ENCODE results near the gene MYBPHL. TPM values are rescaled to one million over a fixed set of nuclear protein-coding genes. Genes with fewer than 3 reads are reported as not detected.

Gene MYBPHL
- total RNA-seq, 2 experiments from 2014 or later, result not detected

DNA sequence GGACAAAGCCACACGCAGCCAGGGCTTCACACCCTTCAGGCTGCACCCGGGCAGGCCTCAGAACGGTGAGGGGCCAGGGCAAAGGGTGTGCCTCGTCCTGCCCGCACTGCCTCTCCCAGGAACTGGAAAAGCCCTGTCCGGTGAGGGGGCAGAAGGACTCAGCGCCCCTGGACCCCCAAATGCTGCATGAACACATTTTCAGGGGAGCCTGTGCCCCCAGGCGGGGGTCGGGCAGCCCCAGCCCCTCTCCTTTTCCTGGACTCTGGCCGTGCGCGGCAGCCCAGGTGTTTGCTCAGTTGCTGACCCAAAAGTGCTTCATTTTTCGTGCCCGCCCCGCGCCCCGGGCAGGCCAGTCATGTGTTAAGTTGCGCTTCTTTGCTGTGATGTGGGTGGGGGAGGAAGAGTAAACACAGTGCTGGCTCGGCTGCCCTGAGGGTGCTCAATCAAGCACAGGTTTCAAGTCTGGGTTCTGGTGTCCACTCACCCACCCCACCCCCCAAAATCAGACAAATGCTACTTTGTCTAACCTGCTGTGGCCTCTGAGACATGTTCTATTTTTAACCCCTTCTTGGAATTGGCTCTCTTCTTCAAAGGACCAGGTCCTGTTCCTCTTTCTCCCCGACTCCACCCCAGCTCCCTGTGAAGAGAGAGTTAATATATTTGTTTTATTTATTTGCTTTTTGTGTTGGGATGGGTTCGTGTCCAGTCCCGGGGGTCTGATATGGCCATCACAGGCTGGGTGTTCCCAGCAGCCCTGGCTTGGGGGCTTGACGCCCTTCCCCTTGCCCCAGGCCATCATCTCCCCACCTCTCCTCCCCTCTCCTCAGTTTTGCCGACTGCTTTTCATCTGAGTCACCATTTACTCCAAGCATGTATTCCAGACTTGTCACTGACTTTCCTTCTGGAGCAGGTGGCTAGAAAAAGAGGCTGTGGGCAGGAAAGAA lies 32.0 kb downstream of the MYBPHL start:
- H3K36me3 Mint-ChIP-seq, result no peaks in the 10 kb centered on the region
- DNase-seq, result no peak
- intact Hi-C loops (cut with micrococcal nuclease), result loop anchor here (10.0 kb wide), 1 partner anchor 70 kb away; no protein-coding TSS in a partner anchor

DNA sequence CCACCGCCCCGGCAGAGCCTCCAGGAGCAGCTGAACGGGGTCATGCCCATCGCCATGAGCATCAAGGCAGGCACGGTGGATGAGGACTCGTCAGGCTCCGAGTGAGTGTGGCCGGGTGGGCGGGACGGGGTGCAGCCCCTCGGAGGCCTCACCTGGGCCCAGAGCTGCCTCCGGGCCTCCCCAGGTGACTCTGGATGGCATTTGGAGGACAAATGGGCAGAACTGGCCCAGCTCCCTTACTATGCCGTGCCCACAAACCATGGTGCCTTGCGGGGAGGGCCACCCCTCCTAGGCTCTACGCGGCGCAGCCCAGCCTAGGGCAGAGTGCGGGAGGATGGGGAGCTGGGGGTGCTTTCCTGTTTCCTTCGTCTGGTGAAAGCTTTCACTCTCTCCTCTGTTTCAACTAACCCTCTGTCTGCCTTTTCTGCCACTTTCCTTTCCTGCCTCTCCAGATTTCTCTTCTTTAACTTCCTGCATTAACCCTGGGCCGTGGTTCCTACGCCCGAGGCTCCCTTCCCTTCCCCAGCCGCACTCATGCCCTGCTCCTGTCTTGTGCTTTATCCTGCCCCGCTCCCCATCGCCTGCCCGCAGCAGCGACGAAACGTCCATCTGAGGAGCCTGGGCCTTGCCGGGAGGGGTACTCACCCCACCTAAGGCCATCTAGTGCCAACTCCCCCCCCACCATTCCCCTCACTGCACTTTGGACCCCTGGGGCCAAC lies 33.1 kb downstream of the MYBPHL start:
- Mint-ChIP-seq H3K36me3 (no peaks in the 10 kb centered on the region), H3K4me1 (ENCODE audit: low read depth) (peaks cover 4% of the 10 kb centered on the region), H3K9me3 (no peaks in the 10 kb centered on the region), H3K27me3 (no peaks in the 10 kb centered on the region), H3K27ac (no peak overlapping the region), H3K4me3 (no peak overlapping the region)
- DNase-seq, result no peak
- ChIA-PET POLR2A (no interaction called here), CTCF (interaction anchor here (0.8 kb wide), 1 partner anchor 259 kb away, joined by 4 read pairs; no protein-coding TSS in a partner anchor)
- intact Hi-C loops (cut with micrococcal nuclease), result loop anchor here (10.0 kb wide), 1 partner anchor 69 kb away; no protein-coding TSS in a partner anchor

More for the DNA sequence above, 32.0 kb downstream of the MYBPHL start:
- H3K4me1 Mint-ChIP-seq (ENCODE audit: low read depth), result peaks cover 4% of the 10 kb centered on the region
- H3K4me3 Mint-ChIP-seq, result no peak overlapping the region
- CTCF ChIA-PET, result interaction anchor here (5.4 kb wide), 1 partner anchor 125 kb away, joined by 205 read pairs; the partner anchor contains the start of gene SORT1
- no peaks in the 10 kb centered on the region for H3K27me3 Mint-ChIP-seq
- no peaks in the 10 kb centered on the region for H3K9me3 Mint-ChIP-seq
- POLR2A ChIA-PET, result no interaction called here
- no peak overlapping the region for H3K27ac Mint-ChIP-seq

DNA sequence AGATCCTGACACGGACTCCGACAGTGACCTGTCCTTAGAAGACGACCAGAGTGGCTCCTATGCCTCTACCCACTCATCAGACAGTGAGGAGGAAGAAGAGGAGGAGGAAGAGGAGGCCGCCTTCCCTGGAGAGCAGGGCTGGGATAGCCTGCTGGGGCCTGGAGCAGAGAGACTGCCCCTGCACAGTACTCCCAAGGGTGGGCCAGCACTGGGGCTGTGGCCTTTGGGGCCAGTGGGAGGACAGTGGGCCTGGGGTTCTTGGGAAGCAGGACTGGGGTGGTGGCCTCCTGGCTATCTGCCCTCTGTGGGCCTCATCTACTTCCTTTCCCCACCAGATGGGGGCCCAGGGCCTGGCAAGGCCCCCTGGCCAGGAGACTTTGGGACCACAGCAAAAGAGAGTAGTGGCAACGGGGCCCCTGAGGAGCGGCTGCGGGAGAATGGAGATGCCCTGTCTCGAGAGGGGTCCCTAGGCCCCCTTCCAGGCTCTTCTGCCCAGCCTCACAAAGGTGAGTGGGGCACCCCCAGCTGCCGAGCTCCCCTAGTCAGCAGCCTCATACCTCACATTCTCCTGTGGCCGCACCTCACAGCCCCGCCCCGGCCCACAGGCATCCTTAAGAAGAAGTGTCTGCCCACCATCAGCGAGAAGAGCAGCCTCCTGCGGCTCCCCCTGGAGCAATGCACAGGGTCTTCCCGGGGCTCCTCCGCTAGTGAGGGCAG lies 33.8 kb downstream of the MYBPHL start:
- Mint-ChIP-seq H3K36me3 (no peaks in the 10 kb centered on the region), H3K27me3 (no peaks in the 10 kb centered on the region), H3K27ac (no peak overlapping the region), H3K4me1 (ENCODE audit: low read depth) (peaks cover 4% of the 10 kb centered on the region), H3K9me3 (no peaks in the 10 kb centered on the region), H3K4me3 (no peak overlapping the region)
- CTCF ChIA-PET, result interaction anchor here (0.8 kb wide), 1 partner anchor 259 kb away, joined by 4 read pairs; no protein-coding TSS in a partner anchor
- no peak for DNase-seq
- intact Hi-C loops (cut with micrococcal nuclease), result loop anchor here (10.0 kb wide), 1 partner anchor 68 kb away; no protein-coding TSS in a partner anchor
- POLR2A ChIA-PET, result no interaction called here

DNA sequence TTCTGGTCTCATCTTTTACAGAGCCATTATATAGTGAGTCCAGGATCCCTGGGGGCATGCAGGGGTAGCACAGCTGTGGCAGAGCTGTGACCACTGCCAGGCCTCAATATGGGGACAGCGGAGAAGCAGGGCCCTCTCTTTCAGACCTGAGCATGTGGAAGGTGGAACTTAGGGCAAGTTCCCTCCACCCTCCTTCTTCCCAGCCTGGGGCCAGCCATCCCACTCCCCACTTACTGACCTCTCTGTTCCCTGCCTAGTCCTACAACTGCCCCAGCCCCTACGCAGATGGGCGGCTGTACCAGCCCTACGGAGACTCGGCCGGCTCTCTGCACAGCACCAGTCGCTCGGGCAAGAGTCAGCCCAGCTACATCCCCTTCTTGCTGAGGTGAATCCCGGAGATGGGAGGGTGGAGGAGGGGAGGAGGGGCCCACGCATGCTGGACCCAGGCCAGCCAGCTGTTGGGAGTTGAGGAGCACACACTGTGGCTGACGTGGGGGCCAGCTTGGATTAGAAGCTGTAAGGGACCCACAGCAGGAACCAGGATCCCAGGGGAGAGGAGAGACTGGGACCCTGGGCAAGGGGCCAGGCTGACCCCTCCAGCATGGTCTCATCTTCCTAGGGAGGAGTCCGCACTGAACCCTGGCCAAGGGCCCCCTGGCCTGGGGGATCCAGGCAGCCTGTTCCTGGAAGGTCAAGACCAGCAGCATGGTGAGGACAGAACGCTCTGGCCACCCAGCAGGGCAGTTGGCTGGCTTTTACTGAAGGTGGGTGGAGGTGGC lies 34.6 kb downstream of the MYBPHL start:
- ChIA-PET CTCF (interaction anchor here (0.6 kb wide), 1 partner anchor 40 kb away, joined by 3 read pairs; no protein-coding TSS in a partner anchor), POLR2A (no interaction called here)
- Mint-ChIP-seq H3K4me3 (no peak overlapping the region), H3K36me3 (no peaks in the 10 kb centered on the region), H3K4me1 (ENCODE audit: low read depth) (peaks cover 2% of the 10 kb centered on the region), H3K27me3 (no peaks in the 10 kb centered on the region), H3K9me3 (no peaks in the 10 kb centered on the region), H3K27ac (no peak overlapping the region)
- DNase-seq, result no peak
- intact Hi-C loops (cut with micrococcal nuclease), result loop anchor here (10.0 kb wide), 1 partner anchor 67 kb away; no protein-coding TSS in a partner anchor

DNA sequence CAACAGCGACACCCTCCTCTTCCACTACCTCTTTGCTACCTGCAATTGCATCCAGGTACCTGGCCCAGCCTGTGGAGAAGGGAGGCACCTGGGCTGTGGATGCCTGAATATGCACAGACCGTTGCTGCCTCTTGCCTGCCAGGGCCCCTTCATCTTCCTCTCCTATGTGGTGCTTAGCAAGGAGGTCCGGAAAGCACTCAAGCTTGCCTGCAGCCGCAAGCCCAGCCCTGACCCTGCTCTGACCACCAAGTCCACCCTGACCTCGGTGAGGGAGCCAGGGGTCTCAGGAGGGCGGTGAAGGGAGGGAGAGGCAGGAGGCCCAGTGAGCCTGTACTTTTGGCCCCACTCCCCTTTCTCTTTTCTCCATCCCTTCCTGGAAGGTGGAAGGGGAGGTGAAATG lies 35.4 kb downstream of the MYBPHL start:
- no peaks in the 10 kb centered on the region for H3K36me3 Mint-ChIP-seq
- intact Hi-C loops (cut with micrococcal nuclease), result loop anchor here (10.0 kb wide), 1 partner anchor 67 kb away; no protein-coding TSS in a partner anchor
- no peaks in the 10 kb centered on the region for H3K27me3 Mint-ChIP-seq
- H3K4me3 Mint-ChIP-seq, result no peak overlapping the region
- no peak for DNase-seq
- ChIA-PET CTCF (no interaction called here), POLR2A (no interaction called here)
- H3K4me1 Mint-ChIP-seq (ENCODE audit: low read depth), result no peaks in the 10 kb centered on the region
- H3K27ac Mint-ChIP-seq, result no peak overlapping the region
- H3K9me3 Mint-ChIP-seq, result no peaks in the 10 kb centered on the region

DNA sequence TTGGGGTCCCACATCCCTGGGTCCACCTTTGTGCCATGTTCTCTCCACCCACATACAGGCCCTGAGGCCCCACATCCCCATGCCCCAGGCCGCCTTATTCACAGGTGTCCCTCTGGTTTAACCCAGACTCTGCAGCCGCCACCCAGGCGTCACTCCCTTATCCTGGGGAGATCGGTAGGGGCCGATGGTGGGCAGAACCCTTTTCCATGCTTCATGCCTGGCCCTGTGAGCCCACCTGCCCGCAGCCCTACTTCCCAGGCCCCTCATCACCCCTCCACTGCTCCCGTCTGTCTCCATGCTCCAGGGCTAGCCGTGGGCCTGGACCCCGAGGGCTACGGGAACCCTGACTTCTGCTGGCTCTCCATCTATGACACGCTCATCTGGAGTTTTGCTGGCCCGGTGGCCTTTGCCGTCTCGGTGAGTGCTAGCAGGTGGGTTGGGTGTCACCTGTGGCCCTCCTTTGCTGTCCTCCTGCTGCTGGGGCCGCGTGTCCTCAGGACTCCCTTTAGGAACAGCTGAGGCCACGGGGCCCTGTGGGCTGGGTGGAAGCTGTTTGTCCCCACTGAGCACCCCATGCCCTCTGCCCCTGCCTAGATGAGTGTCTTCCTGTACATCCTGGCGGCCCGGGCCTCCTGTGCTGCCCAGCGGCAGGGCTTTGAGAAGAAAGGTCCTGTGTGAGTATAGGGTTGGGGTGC lies 36.0 kb downstream of the MYBPHL start:
- H3K9me3 Mint-ChIP-seq, result no peaks in the 10 kb centered on the region
- no peaks in the 10 kb centered on the region for H3K4me1 Mint-ChIP-seq (ENCODE audit: low read depth)
- ChIA-PET POLR2A (no interaction called here), CTCF (no interaction called here)
- no peak for DNase-seq
- no peaks in the 10 kb centered on the region for H3K36me3 Mint-ChIP-seq
- no peak overlapping the region for H3K4me3 Mint-ChIP-seq
- H3K27me3 Mint-ChIP-seq, result no peaks in the 10 kb centered on the region
- intact Hi-C loops (cut with micrococcal nuclease), result loop anchor here (10.0 kb wide), 1 partner anchor 66 kb away; no protein-coding TSS in a partner anchor
- H3K27ac Mint-ChIP-seq, result no peak overlapping the region

DNA sequence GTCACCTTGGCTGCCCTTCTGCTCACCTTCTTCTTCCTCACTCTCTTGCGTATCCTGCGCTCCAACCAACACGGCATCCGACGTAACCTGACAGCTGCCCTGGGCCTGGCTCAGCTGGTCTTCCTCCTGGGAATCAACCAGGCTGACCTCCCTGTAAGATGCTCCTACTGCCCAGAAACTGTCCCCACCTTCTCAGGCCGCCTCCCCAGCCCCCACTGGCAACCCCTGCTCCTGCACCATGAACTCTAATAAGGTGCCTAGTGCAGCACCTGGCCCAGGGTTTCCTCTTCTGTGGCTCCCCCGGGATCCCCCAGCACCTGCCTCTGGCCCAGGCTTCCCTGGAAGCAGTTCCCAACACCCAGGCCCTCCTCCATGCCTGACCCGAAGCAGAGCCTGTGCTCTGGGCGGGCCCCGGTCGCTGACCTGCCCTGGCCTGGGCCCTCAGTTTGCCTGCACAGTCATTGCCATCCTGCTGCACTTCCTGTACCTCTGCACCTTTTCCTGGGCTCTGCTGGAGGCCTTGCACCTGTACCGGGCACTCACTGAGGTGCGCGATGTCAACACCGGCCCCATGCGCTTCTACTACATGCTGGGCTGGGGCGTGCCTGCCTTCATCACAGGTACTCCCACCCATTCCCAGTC lies 36.7 kb downstream of the MYBPHL start:
- Mint-ChIP-seq H3K4me1 (ENCODE audit: low read depth) (no peaks in the 10 kb centered on the region), H3K9me3 (no peaks in the 10 kb centered on the region), H3K27ac (no peak overlapping the region), H3K36me3 (no peaks in the 10 kb centered on the region), H3K27me3 (no peaks in the 10 kb centered on the region), H3K4me3 (no peak overlapping the region)
- no peak for DNase-seq
- ChIA-PET POLR2A (no interaction called here), CTCF (no interaction called here)
- intact Hi-C loops (cut with micrococcal nuclease), result loop anchor here (10.0 kb wide), 1 partner anchor 65 kb away; no protein-coding TSS in a partner anchor

DNA sequence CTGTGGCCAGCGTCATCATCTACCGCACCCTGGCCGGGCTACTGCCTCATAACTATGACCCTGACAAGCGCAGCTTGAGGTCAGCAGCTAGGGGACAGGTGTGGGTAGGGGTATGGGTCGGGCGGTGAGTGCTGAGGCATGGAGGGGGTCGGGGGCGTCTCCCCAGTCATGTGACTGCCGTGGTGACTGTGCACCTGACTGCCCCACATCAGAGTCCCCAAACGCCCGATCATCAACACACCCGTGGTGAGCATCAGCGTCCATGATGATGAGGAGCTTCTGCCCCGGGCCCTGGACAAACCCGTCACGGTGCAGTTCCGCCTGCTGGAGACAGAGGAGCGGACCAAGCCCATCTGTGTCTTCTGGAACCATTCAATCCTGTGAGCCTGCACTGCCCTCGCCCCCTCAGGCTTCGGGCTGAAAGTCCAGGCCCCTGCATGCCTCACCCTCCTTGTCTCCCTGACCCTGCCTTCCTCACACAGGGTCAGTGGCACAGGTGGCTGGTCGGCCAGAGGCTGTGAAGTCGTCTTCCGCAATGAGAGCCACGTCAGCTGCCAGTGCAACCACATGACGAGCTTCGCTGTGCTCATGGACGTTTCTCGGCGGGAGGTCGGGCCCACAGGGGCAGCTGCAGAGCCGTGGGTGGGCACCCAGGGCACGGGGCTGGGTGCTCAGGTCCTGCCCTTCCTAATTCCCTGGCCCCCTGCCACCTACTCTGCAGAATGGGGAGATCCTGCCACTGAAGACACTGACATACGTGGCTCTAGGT lies 37.4 kb downstream of the MYBPHL start:
- Mint-ChIP-seq H3K27me3 (no peaks in the 10 kb centered on the region), H3K4me1 (ENCODE audit: low read depth) (no peaks in the 10 kb centered on the region), H3K4me3 (no peak overlapping the region), H3K36me3 (no peaks in the 10 kb centered on the region), H3K27ac (no peak overlapping the region), H3K9me3 (no peaks in the 10 kb centered on the region)
- ChIA-PET CTCF (interaction anchor here (0.9 kb wide), 1 partner anchor 129 kb away, joined by 3 read pairs; the partner anchor contains the start of gene SORT1), POLR2A (no interaction called here)
- intact Hi-C loops (cut with micrococcal nuclease), result no loop called here
- DNase-seq, result no peak

DNA sequence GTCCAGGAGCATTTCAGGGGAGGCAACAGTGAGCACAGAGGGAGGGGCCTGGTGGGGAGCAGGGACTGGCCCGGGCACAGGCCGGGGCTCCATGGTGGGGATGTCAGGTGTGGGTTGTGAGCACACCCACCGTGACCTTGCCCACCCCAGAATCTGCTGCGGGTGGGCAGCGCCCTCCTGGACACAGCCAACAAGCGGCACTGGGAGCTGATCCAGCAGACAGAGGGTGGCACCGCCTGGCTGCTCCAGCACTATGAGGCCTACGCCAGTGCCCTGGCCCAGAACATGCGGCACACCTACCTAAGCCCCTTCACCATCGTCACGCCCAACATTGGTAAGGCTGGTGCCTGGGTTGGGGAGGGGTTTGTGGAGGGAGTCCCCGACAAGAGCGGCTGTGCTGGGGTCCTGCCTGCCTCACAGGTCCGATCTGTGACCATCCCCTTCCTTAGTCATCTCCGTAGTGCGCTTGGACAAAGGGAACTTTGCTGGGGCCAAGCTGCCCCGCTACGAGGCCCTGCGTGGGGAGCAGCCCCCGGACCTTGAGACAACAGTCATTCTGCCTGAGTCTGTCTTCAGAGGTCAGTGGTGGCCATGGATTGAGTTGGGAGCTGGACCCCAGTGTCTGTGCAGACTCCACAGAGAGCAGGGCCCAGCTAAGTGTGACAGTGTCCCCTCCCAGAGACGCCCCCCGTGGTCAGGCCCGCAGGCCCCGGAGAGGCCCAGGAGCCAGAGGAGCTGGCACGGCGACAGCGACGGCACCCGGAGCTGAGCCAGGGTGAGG lies 38.2 kb downstream of the MYBPHL start:
- no peak overlapping the region for H3K4me3 Mint-ChIP-seq
- no peaks in the 10 kb centered on the region for H3K27me3 Mint-ChIP-seq
- no peak overlapping the region for H3K27ac Mint-ChIP-seq
- CTCF ChIA-PET, result interaction anchor here (0.6 to 6.5 kb wide), 6 partner anchors 11 to 264 kb away, joined by 3 to 72 read pairs (median 3); partner anchors contain the start of genes PSRC1 and SORT1
- POLR2A ChIA-PET, result no interaction called here
- DNase-seq, result no peak
- H3K4me1 Mint-ChIP-seq (ENCODE audit: low read depth), result no peaks in the 10 kb centered on the region
- no peaks in the 10 kb centered on the region for H3K9me3 Mint-ChIP-seq
- intact Hi-C loops (cut with micrococcal nuclease), result no loop called here
- no peaks in the 10 kb centered on the region for H3K36me3 Mint-ChIP-seq
